Lung (tissue), 12 donors: ENCODE measurements around the gene NPTN. TPM values are rescaled to one million over a fixed set of nuclear protein-coding genes. Genes with fewer than 3 reads are reported as not detected.

Source experiments
- ATAC-seq: fragments of 200-7000 bp; cut with Tn5 transposase; one replicate; pipeline ENCODE4 v1.9.1; 2020; ENCODE audit warnings: moderate number of reproducible peaks; ENCODE audit not compliant: insufficient read depth, low FRiP score
- DNase-seq, 3 donors: peaks; one replicate each; pipeline ENCODE4 v3.0.0-alpha.2; 2013 to 2017
- H3K27ac ChIP-seq, 2 donors: one replicate each; pipeline ENCODE4 v1.5.1; 2013; ENCODE audit warnings: mild to moderate bottlenecking in 2 of 2, moderate library complexity in 2 of 2, control low read depth in 1 of 2, inconsistent platforms in 1 of 2, low read depth in 1 of 2, low read length in 1 of 2
- H3K27me3 ChIP-seq, 3 donors: one replicate each; pipeline ENCODE4 v1.5.1; 2013; ENCODE audit warnings: low read length in 2 of 3; ENCODE audit not compliant: control insufficient read depth in 3 of 3, insufficient read depth in 3 of 3
- H3K36me3 ChIP-seq, 4 donors: one replicate each; pipeline ENCODE4 v1.5.1; 2013; ENCODE audit warnings: low read length in 4 of 4, mild to moderate bottlenecking in 1 of 4, moderate library complexity in 1 of 4; ENCODE audit not compliant: control insufficient read depth in 4 of 4, insufficient read depth in 4 of 4
- H3K4me1 ChIP-seq, 5 donors: one replicate each; pipeline ENCODE4 v1.5.1; 2013; ENCODE audit warnings: low read length in 5 of 5, mild to moderate bottlenecking in 2 of 5, moderate library complexity in 1 of 5; ENCODE audit not compliant: control insufficient read depth in 5 of 5, insufficient read depth in 5 of 5
- H3K4me3 ChIP-seq: one replicate; pipeline ENCODE4 v1.5.1; 2013; ENCODE audit warnings: mild to moderate bottlenecking, control low read depth, moderate library complexity
- H3K9ac ChIP-seq, 2 donors: one replicate each; pipeline ENCODE4 v1.5.1; 2013; ENCODE audit warnings: low read length in 2 of 2, control low read depth in 1 of 2; ENCODE audit not compliant: insufficient read depth in 1 of 2
- H3K9me3 ChIP-seq, 4 donors: one replicate each; pipeline ENCODE4 v1.5.1; 2013; ENCODE audit warnings: low read length in 3 of 4, mild to moderate bottlenecking in 1 of 4, moderate library complexity in 1 of 4; ENCODE audit not compliant: control insufficient read depth in 4 of 4, insufficient read depth in 3 of 4
- CTCF ChIP-seq: IDR thresholded peaks from 2 replicates; pipeline ENCODE4 v1.5.1; 2012; ENCODE audit warnings: mild to moderate bottlenecking; ENCODE audit errors: control extremely low read depth, extremely low read depth
- WGBS, 2 donors: extraction: QIAGEN DNeasy Blood & Tissue Kit; methylation state at CpG; one replicate each; pipeline ENCODE4 v1.1.7; 2013; 5-methylcytosine and 5-hydroxymethylcytosine counted together
- polyA plus RNA-seq, 2 donors: library from polyadenylated mRNA; stranded (reverse); fragments of 200-250 nt; gene quantifications; one replicate each; pipeline ENCODE4 v1.2.1, GENCODE V29; 2013
- total RNA-seq, 2 donors: library from RNA; depleted of rRNA in 1 of 2; stranded (reverse); fragments of >200 nt in 1 of 2; gene quantifications; one replicate each; pipeline ENCODE4 v1.2.1, GENCODE V29; 2014 to 2021
- donor health status: control.
- donor health status: control.
- donor health status: Bipolar disorder and iron deficiency.
- donor health status: healthy.
- donor health status: DM: yes; HTN: yes; CAD: no.

Gene NPTN
- total and polyA plus RNA-seq, 4 donors = 34.1 to 148 (median 122) TPM

- no peaks in the 10 kb centered on the region for H3K9me3 ChIP-seq
- H3K27ac ChIP-seq = no peak overlapping the region
- 56 to 62% methylated on average over 2 of the region's 2 CpGs for WGBS, 2 donors
- H3K9ac ChIP-seq = no peak overlapping the region
- peak in 2 of 3 donors; percentile 66 to 67 for DNase-seq
- H3K27me3 ChIP-seq = no peaks in the 10 kb centered on the region
- no peak overlapping the region for H3K4me3 ChIP-seq
- no peak for ATAC-seq
- no peak for TF ChIP-seq CTCF
- no peaks in the 10 kb centered on the region for H3K36me3 ChIP-seq
- H3K4me1 ChIP-seq = peaks cover 8 to 55% (median 14%) of the 10 kb centered on the region in 5 donors
These were observed 3.3 kb downstream of the NPTN start for GRCh38 chr15:73629798-73630429.

GRCh38 chr15:73628976-73629797 is 4.0 kb downstream of the NPTN start:
- Histone ChIP-seq H3K36me3 (no peaks in the 10 kb centered on the region), H3K9me3 (no peaks in the 10 kb centered on the region), H3K27me3 (no peaks in the 10 kb centered on the region), H3K4me1 (peaks cover 8 to 61% (median 16%) of the 10 kb centered on the region in 5 donors), H3K9ac (no peak overlapping the region), H3K4me3 (no peak overlapping the region), H3K27ac (no peak overlapping the region)
- ATAC-seq (no peak), DNase-seq (no peak)
- 39 to 53% methylated on average over 7 of the region's 7 CpGs for WGBS, 2 donors
- no peak for TF ChIP-seq CTCF

- no peak overlapping the region for H3K4me3 ChIP-seq
- 55 to 80% methylated on average over 2 of the region's 2 CpGs for whole genome bisulfite sequencing, 2 donors
- no peak overlapping the region for H3K9ac ChIP-seq
- H3K27me3 ChIP-seq = no peaks in the 10 kb centered on the region
- H3K36me3 ChIP-seq = no peaks in the 10 kb centered on the region
- H3K9me3 ChIP-seq = no peaks in the 10 kb centered on the region
- H3K4me1 ChIP-seq = peaks cover 8 to 58% (median 14%) of the 10 kb centered on the region in 5 donors
- ATAC-seq = no peak
- H3K27ac ChIP-seq = no peak overlapping the region
- DNase-seq = no peak
- no peak for TF ChIP-seq CTCF
These were observed 5.1 kb downstream of the NPTN start for GRCh38 chr15:73628102-73628501.
